IMR-90 (cell line): ENCODE data around the gene DDX59. TPM values are rescaled to one million over a fixed set of nuclear protein-coding genes. Genes with fewer than 3 reads are reported as not detected.

ENCODE experiments used
- ATAC-seq: fragments of 200-7000 bp; cut with Tn5 transposase; 2 replicates; pipeline ENCODE4 v1.9.1; 2020; ENCODE audit warnings: low read depth, mild to moderate bottlenecking, moderate library complexity
- BruUV-seq: library from RNA; stranded (reverse); fragments of 400-500 nt; replicated peaks from 2 replicates; lab custom pipeline; 2021; lab: Mats Ljungman, UMichigan
- CTCF ChIA-PET: fragments of 300-600 bp; formaldehyde crosslinking; extraction: SDS; loops from one replicate; lab custom pipeline; 2021; ENCODE audit warnings: antibody characterized with exemption; lab: Yijun Ruan, JAX
- POLR2A ChIA-PET: fragments of 300-600 bp; sonication (Branson Sonifier 250); formaldehyde crosslinking; loops from one replicate; lab custom pipeline; 2022; ENCODE audit warnings: antibody characterized with exemption; ENCODE audit not compliant: unreplicated experiment; lab: Charles Lee
- DNase-seq: peaks from one replicate; pipeline ENCODE4 v3.0.0; 2013
- H2AFZ ChIP-seq: replicated peaks from 2 replicates; pipeline ENCODE3; 2013; ENCODE audit warnings: low read length, mild to moderate bottlenecking; ENCODE audit not compliant: poor library complexity
- H2AK5ac ChIP-seq: 2 replicates; pipeline ENCODE4 v1.6.1; 2013; ENCODE audit warnings: low read depth, low read length, inconsistent platforms
- H2AK9ac ChIP-seq: replicated peaks from 2 replicates; pipeline ENCODE3; 2013; ENCODE audit warnings: mild to moderate bottlenecking, low read depth, low read length, moderate library complexity; ENCODE audit not compliant: poor library complexity
- H2BK120ac ChIP-seq: 2 replicates; pipeline ENCODE4 v1.6.1; 2013; ENCODE audit warnings: low read depth, low read length, inconsistent platforms
- H2BK15ac ChIP-seq: 3 replicates; pipeline ENCODE4 v1.6.1; 2013; ENCODE audit warnings: low read depth, low read length, inconsistent platforms
- H2BK20ac ChIP-seq: 2 replicates; pipeline ENCODE4 v1.6.1; 2013; ENCODE audit warnings: low read depth, mild to moderate bottlenecking, inconsistent platforms, low read length, moderate library complexity
- H2BK5ac ChIP-seq: 2 replicates; pipeline ENCODE4 v1.6.1; 2013; ENCODE audit warnings: mild to moderate bottlenecking, low read depth, low read length, inconsistent platforms; ENCODE audit not compliant: poor library complexity, severe bottlenecking
- H3K14ac ChIP-seq: replicated peaks from 2 replicates; pipeline ENCODE4 v1.6.1; 2013; ENCODE audit warnings: low read depth, low read length, inconsistent platforms
- H3K18ac ChIP-seq: 2 replicates; pipeline ENCODE4 v1.6.1; 2013; ENCODE audit warnings: low read depth, low read length, control low read depth
- H3K23ac ChIP-seq: 2 replicates; pipeline ENCODE4 v1.6.1; 2013; ENCODE audit warnings: low read depth, low read length, inconsistent platforms
- H3K27ac ChIP-seq: 2 replicates; pipeline ENCODE4 v1.5.1; 2013; ENCODE audit warnings: mild to moderate bottlenecking, control low read depth, low read length; ENCODE audit not compliant: insufficient read depth
- H3K27me3 ChIP-seq: 2 replicates; pipeline ENCODE4 v1.6.1; 2013; ENCODE audit warnings: low read length; ENCODE audit not compliant: control insufficient read depth, insufficient read depth
- H3K36me3 ChIP-seq: 2 replicates; pipeline ENCODE4 v1.6.1; 2013; ENCODE audit warnings: low read length, mixed read lengths; ENCODE audit not compliant: control insufficient read depth, insufficient read depth
- H3K4ac ChIP-seq: 2 replicates; pipeline ENCODE4 v1.6.1; 2013; ENCODE audit warnings: low read depth, low read length, inconsistent platforms
- H3K4me1 ChIP-seq: 2 replicates; pipeline ENCODE4 v1.6.1; 2013; ENCODE audit warnings: low read length, mixed read lengths; ENCODE audit not compliant: control insufficient read depth, insufficient read depth
- H3K4me2 ChIP-seq: 2 replicates; pipeline ENCODE4 v1.6.1; 2013; ENCODE audit warnings: low read depth, mild to moderate bottlenecking, control low read depth, low read length, moderate library complexity
- H3K4me3 ChIP-seq: 2 replicates; pipeline ENCODE4 v1.5.1; 2013; ENCODE audit warnings: low read depth, mild to moderate bottlenecking, control low read depth, low read length, moderate library complexity; ENCODE audit not compliant: insufficient read depth
- H3K56ac ChIP-seq: 2 replicates; pipeline ENCODE4 v1.6.1; 2013; ENCODE audit warnings: low read length, inconsistent platforms; ENCODE audit not compliant: insufficient read depth; ENCODE audit errors: extremely low read depth
- H3K79me1 ChIP-seq, 2 experiments: 2 replicates each; pipeline ENCODE4 v1.6.1; 2013; ENCODE audit warnings: low read length in 2 of 2, inconsistent platforms in 1 of 2, low read depth in 1 of 2
- H3K9ac ChIP-seq: 2 replicates; pipeline ENCODE4 v1.6.1; 2013; ENCODE audit warnings: low read depth, low read length, control low read depth
- H3K9me1 ChIP-seq: 2 replicates; pipeline ENCODE4 v1.6.1; 2013; ENCODE audit warnings: low read length, inconsistent platforms; ENCODE audit not compliant: insufficient read depth
- H3K9me3 ChIP-seq: 2 replicates; pipeline ENCODE4 v1.6.1; 2013; ENCODE audit warnings: low read length; ENCODE audit not compliant: control insufficient read depth, insufficient read depth
- H4K20me1 ChIP-seq: 2 replicates; pipeline ENCODE4 v1.6.1; 2013; ENCODE audit warnings: low read length, inconsistent platforms; ENCODE audit not compliant: insufficient read depth
- H4K5ac ChIP-seq: 2 replicates; pipeline ENCODE4 v1.6.1; 2013; ENCODE audit warnings: mild to moderate bottlenecking, low read depth, low read length, control low read depth
- H4K8ac ChIP-seq, 2 experiments: 2 replicates each; pipeline ENCODE4 v1.6.1; 2013; ENCODE audit warnings: low read depth in 2 of 2, low read length in 2 of 2, control low read depth in 1 of 2, inconsistent platforms in 1 of 2
- H4K91ac ChIP-seq: 2 replicates; pipeline ENCODE4 v1.6.1; 2013; ENCODE audit warnings: low read depth, low read length, inconsistent platforms; ENCODE audit not compliant: insufficient read depth
- MAZ ChIP-seq: IDR thresholded peaks from 2 replicates; pipeline ENCODE4 v1.6.1; 2012; ENCODE audit warnings: low read depth, mild to moderate bottlenecking, low read length, improper control_type of control experiment, moderate library complexity, borderline replicate concordance
- SMC3 ChIP-seq: fragments of 150-350 bp; IDR thresholded peaks from 2 replicates; pipeline ENCODE4 v1.6.1; 2016; ENCODE audit warnings: low read depth, mild to moderate bottlenecking, antibody characterized with exemption, low read length, moderate library complexity
- WGBS, 2 experiments: methylation state at CpG; one replicate each; pipeline versions ENCODE4 v1.1.5 to v1.1.7; 2013; ENCODE audit warnings: missing lambda C conversion rate in 2 of 2; ENCODE audit not compliant: insufficient read length in 1 of 2; ENCODE audit errors: extremely low coverage in 2 of 2; 5-methylcytosine and 5-hydroxymethylcytosine counted together
- dilution Hi-C: fragments of 300-500 bp; cut with HindIII; formaldehyde crosslinking; loops from one replicate; pipeline ENCODE4 v1.14.3; 2018; ENCODE audit warnings: low sequenced_read_pairs; ENCODE audit not compliant: unreplicated experiment
- in situ Hi-C: fragments of 300-500 bp; cut with MboI; formaldehyde crosslinking; loops from 3 replicates; pipeline ENCODE4 v1.14.3; 2019; ENCODE audit warnings: low sequenced_read_pairs, inconsistent platforms, mixed read lengths
- intact Hi-C: fragments of 100-400 bp; cut with micrococcal nuclease; formaldehyde crosslinking; loops from 2 replicates; pipeline ENCODE4 v1.10.0; 2022
- polyA plus RNA-seq, 3 experiments: library from polyadenylated mRNA; depleted of rRNA; stranded (reverse); fragments of >200 nt; gene quantifications; 2 replicates each; pipeline ENCODE4 v1.2.3, GENCODE V29; 2012; ENCODE audit warnings: low replicate concordance in 1 of 3
- total RNA-seq: library from RNA; depleted of rRNA; stranded (reverse); fragments of >200 nt; gene quantifications from 2 replicates; pipeline ENCODE4 v1.2.3, GENCODE V29; 2012

The DDX59 gene
- total and polyA plus RNA-seq, 2 of the 4 experiments (the other 2 are of a cell fraction) = 8.6 to 9.1 TPM

- Histone ChIP-seq H3K27me3 (no peaks in the 10 kb centered on the region), H2BK120ac (no peak overlapping the region), H4K91ac (no peak overlapping the region), H2AK5ac (peak overlapping the region; percentile 52; the same call in 1 of the 2 replicates), H4K8ac (no peak overlapping the region), H2BK5ac (no peak overlapping the region), H3K9ac (no peak overlapping the region), H3K14ac (peak overlapping the region; percentile 40; the same call in 1 of the 2 replicates), H4K20me1 (no peaks in the 10 kb centered on the region; the same call in 1 of the 2 replicates), H3K4me2 (no peak overlapping the region), H3K9me1 (peaks cover 7% of the 10 kb centered on the region; the same call in 1 of the 2 replicates), H2AFZ (no peak overlapping the region), H3K4me1 (peaks cover 1% of the 10 kb centered on the region; the same call in 1 of the 2 replicates), H2BK20ac (peak overlapping the region; percentile 25; the same call in 1 of the 2 replicates), H2BK15ac (no peak overlapping the region), H4K5ac (no peak overlapping the region), H3K56ac (no peak overlapping the region), H3K79me1 (peaks cover 3 to 12% of the 10 kb centered on the region in 2 experiments; a peak in 3 of 4 replicates), H3K9me3 (no peaks in the 10 kb centered on the region), H3K4ac (no peak overlapping the region; the same call in 1 of the 2 replicates), H3K27ac (no peak overlapping the region), H3K4me3 (no peak overlapping the region), H3K36me3 (peaks cover 19% of the 10 kb centered on the region), H3K23ac (no peak overlapping the region), H3K18ac (no peak overlapping the region), H2AK9ac (no peak overlapping the region)
- ChIA-PET POLR2A (no interaction called here), CTCF (interaction anchor here (1.5 kb wide), 1 partner anchor 9 kb away, joined by 4 read pairs; no protein-coding TSS in a partner anchor)
- TF ChIP-seq SMC3 (no peak), MAZ (peak; percentile 55; the same call in 1 of the 2 replicates)
- no TSS peak for BruUV-seq
- in situ Hi-C loops (no loop called here), intact Hi-C loops (no loop called here), dilution Hi-C loops (no loop called here)
- WGBS, 2 experiments = no CpG with 5 or more reads among the region's 1 CpG
- DNase-seq = peak; percentile 32
- ATAC-seq = peak; percentile 72
These were observed 10.4 kb downstream of the DDX59 start for GRCh38 chr1:200659269-200659668.
